HG02763 (cell line): ENCODE results near the gene ADAR.
A peak's percentile ranks its signal among the peaks of the same experiment; 100 is the strongest.

ENCODE experiments used
- ATAC-seq: cut with Tn5 transposase; IDR thresholded peaks from one replicate; pipeline ENCODE4 v1.9.1; 2021; ENCODE audit warnings: mild to moderate bottlenecking, moderate library complexity; ENCODE audit not compliant: unreplicated experiment

Gene ADAR

GRCh38 chr1:154616659-154617345 lies 8.8 kb upstream of the ADAR start:
- ATAC-seq = no peak

- no peak for ATAC-seq
Observed at GRCh38 chr1:154615411-154615810, 7.4 kb upstream of the ADAR start.

- ATAC-seq = no peak
Observed at GRCh38 chr1:154614901-154615300, 6.9 kb upstream of the ADAR start.

GRCh38 chr1:154614247-154614646 lies 6.3 kb upstream of the ADAR start:
- ATAC-seq = no peak

GRCh38 chr1:154611150-154611862 lies 3.3 kb upstream of the ADAR start:
- ATAC-seq = no peak

- no peak for ATAC-seq
Observed at GRCh38 chr1:154609398-154610380, 1.7 kb upstream of the ADAR start.

- ATAC-seq = no peak
Observed at GRCh38 chr1:154608397-154609270, 648 bp upstream of the ADAR start.

- ATAC-seq = peak; percentile 8
Observed at GRCh38 chr1:154607106-154607608, 829 bp downstream of the ADAR start.

- ATAC-seq = no peak
Observed at GRCh38 chr1:154605534-154605933, 2.5 kb downstream of the ADAR start.

- no peak for ATAC-seq
Observed at GRCh38 chr1:154603317-154603716, 4.7 kb downstream of the ADAR start.

- no peak for ATAC-seq
Observed at GRCh38 chr1:154599658-154600057, 8.3 kb downstream of the ADAR start.

GRCh38 chr1:154598871-154599635 lies 8.9 kb downstream of the ADAR start:
- ATAC-seq = no peak

GRCh38 chr1:154595621-154596020 lies 12.4 kb downstream of the ADAR start:
- ATAC-seq = no peak

GRCh38 chr1:154594811-154595210 lies 13.2 kb downstream of the ADAR start:
- no peak for ATAC-seq

GRCh38 chr1:154593390-154593789 lies 14.6 kb downstream of the ADAR start:
- ATAC-seq = no peak

- ATAC-seq = no peak
Observed at GRCh38 chr1:154591206-154591605, 16.8 kb downstream of the ADAR start.

- ATAC-seq = no peak
Observed at GRCh38 chr1:154590756-154591155, 17.2 kb downstream of the ADAR start.

- ATAC-seq = no peak
Observed at GRCh38 chr1:154589780-154590179, 18.2 kb downstream of the ADAR start.

GRCh38 chr1:154586641-154587040 lies 21.3 kb downstream of the ADAR start:
- ATAC-seq = no peak
